ENCODE data around the gene OXGR1.

OXGR1 gene

DNA sequence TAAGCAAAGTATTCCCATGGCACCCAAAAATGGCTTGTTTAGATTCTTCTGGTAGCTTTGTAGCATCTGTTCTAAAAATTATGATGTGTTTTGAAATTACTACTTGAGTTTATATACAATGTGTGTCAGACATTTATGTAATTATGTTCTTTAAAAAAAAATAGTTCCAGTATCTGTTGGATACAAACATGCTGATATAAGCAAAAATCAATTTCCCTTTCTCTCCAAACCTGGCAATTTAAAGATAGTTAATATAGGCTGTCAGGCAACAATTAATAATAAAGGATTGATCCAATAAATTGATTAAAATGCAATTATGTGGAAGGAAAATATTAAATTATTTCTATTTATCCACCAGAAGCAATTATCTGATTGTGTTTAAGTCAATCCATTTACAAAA lies 41.7 kb downstream of the OXGR1 start:
- H3K4me2 ChIP-seq (ENCODE audit: insufficient read depth, low read length, poor library complexity, severe bottlenecking): no peak overlapping the region
- no peaks in the 10 kb centered on the region for H3K9me3 ChIP-seq (replicated peaks in 1 of 2; ENCODE audit: control insufficient read depth in 2 of 2, insufficient read depth in 1 of 2, low read depth in 1 of 2, low read length in 2 of 2)
- no peaks in the 10 kb centered on the region for H3K79me1 ChIP-seq (ENCODE audit: low read depth, low read length)
- H4K91ac ChIP-seq (ENCODE audit: low read depth, low read length, poor library complexity): no peak overlapping the region
- no peak overlapping the region for H2BK5ac ChIP-seq (ENCODE audit: low read length)
- no peak overlapping the region for H4K8ac ChIP-seq (ENCODE audit: low read depth, low read length)
- no peak overlapping the region for H3K18ac ChIP-seq (ENCODE audit: low read length)
- H3K14ac ChIP-seq (ENCODE audit: low read length): no peak overlapping the region
- no peak overlapping the region for H2BK15ac ChIP-seq (ENCODE audit: low read length)
- no peak overlapping the region for H3K23ac ChIP-seq (ENCODE audit: low read depth, low read length, poor library complexity)
- no peak overlapping the region for H3K4me3 ChIP-seq (ENCODE audit: low read length in 2 of 2)
- no peaks in the 10 kb centered on the region for H3K27me3 ChIP-seq (ENCODE audit: control insufficient read depth in 3 of 3, insufficient read depth in 3 of 3, low read depth in 1 of 3, low read length in 3 of 3)
- H2BK12ac ChIP-seq (ENCODE audit: low read length): no peak overlapping the region
- H3K9ac ChIP-seq (ENCODE audit: low read depth, low read length, poor library complexity): no peak overlapping the region
- no peak overlapping the region for H2AFZ ChIP-seq (ENCODE audit: low read length)
- peaks cover 0 to 1% of the 10 kb centered on the region in 2 donors for H3K4me1 ChIP-seq (ENCODE audit: control insufficient read depth in 2 of 2, insufficient read depth in 1 of 2, low read depth in 1 of 2, low read length in 2 of 2)
- H3K36me3 ChIP-seq (replicated peaks in 1 of 2; ENCODE audit: control insufficient read depth in 2 of 2, insufficient read depth in 2 of 2, low read length in 2 of 2): no peaks in the 10 kb centered on the region
- no peak overlapping the region for H3K4ac ChIP-seq (ENCODE audit: low read length)
- H2AK5ac ChIP-seq (ENCODE audit: low read depth, low read length): no peak overlapping the region
- no peak overlapping the region for H3K27ac ChIP-seq (replicated peaks; ENCODE audit: low read length)
- no peak overlapping the region for H2BK120ac ChIP-seq (ENCODE audit: low read depth, low read length)
- no peak for DNase-seq (ENCODE audit: low spot score)

DNA sequence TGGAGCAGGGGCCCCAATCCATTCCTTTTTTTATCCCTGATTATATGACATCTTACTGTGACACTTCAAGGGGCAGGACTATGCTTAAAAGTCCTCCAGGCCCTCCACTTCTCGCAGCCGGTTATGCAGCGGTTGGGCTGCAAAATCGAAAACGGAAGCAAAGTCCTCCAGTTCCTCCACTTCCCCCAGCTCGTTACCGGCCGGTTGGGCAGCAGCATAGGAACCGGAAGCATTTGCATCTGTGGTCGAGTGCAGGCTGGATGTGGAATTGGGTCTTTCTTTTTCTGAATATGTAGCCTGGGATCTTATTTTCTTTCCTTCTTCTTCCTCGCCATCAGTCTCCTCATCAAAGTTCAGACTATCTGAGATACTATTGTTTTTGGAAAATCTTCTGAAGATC lies 46.1 kb downstream of the OXGR1 start:
- H3K4me3 ChIP-seq (ENCODE audit: low read length in 2 of 2): no peak overlapping the region
- no peaks in the 10 kb centered on the region for H3K4me1 ChIP-seq (ENCODE audit: control insufficient read depth in 2 of 2, insufficient read depth in 1 of 2, low read depth in 1 of 2, low read length in 2 of 2)
- no peak overlapping the region for H3K27ac ChIP-seq (replicated peaks; ENCODE audit: low read length)
- no peak overlapping the region for H2AK5ac ChIP-seq (ENCODE audit: low read depth, low read length)
- no peak overlapping the region for H3K14ac ChIP-seq (ENCODE audit: low read length)
- H3K9ac ChIP-seq (ENCODE audit: low read depth, low read length, poor library complexity): no peak overlapping the region
- H2BK15ac ChIP-seq (ENCODE audit: low read length): no peak overlapping the region
- H3K18ac ChIP-seq (ENCODE audit: low read length): no peak overlapping the region
- H2BK12ac ChIP-seq (ENCODE audit: low read length): no peak overlapping the region
- H2AFZ ChIP-seq (ENCODE audit: low read length): no peak overlapping the region
- H2BK5ac ChIP-seq (ENCODE audit: low read length): no peak overlapping the region
- no peaks in the 10 kb centered on the region for H3K79me1 ChIP-seq (ENCODE audit: low read depth, low read length)
- H3K4me2 ChIP-seq (ENCODE audit: insufficient read depth, low read length, poor library complexity, severe bottlenecking): no peak overlapping the region
- no peak overlapping the region for H3K4ac ChIP-seq (ENCODE audit: low read length)
- H4K8ac ChIP-seq (ENCODE audit: low read depth, low read length): no peak overlapping the region
- no peak overlapping the region for H2BK120ac ChIP-seq (ENCODE audit: low read depth, low read length)
- DNase-seq (ENCODE audit: low spot score): no peak
- H3K23ac ChIP-seq (ENCODE audit: low read depth, low read length, poor library complexity): no peak overlapping the region
- no peaks in the 10 kb centered on the region for H3K27me3 ChIP-seq (ENCODE audit: control insufficient read depth in 3 of 3, insufficient read depth in 3 of 3, low read depth in 1 of 3, low read length in 3 of 3)
- no CpG with 5 or more reads among the region's 11 CpGs for WGBS, 2 donors (ENCODE audit: extremely low coverage in 2 of 2, insufficient read length in 2 of 2, insufficient replicate concordance in 1 of 2)
- H3K9me3 ChIP-seq (replicated peaks in 1 of 2; ENCODE audit: control insufficient read depth in 2 of 2, insufficient read depth in 1 of 2, low read depth in 1 of 2, low read length in 2 of 2): no peaks in the 10 kb centered on the region
- no peaks in the 10 kb centered on the region for H3K36me3 ChIP-seq (replicated peaks in 1 of 2; ENCODE audit: control insufficient read depth in 2 of 2, insufficient read depth in 2 of 2, low read length in 2 of 2)
- no peak overlapping the region for H4K91ac ChIP-seq (ENCODE audit: low read depth, low read length, poor library complexity)

DNA sequence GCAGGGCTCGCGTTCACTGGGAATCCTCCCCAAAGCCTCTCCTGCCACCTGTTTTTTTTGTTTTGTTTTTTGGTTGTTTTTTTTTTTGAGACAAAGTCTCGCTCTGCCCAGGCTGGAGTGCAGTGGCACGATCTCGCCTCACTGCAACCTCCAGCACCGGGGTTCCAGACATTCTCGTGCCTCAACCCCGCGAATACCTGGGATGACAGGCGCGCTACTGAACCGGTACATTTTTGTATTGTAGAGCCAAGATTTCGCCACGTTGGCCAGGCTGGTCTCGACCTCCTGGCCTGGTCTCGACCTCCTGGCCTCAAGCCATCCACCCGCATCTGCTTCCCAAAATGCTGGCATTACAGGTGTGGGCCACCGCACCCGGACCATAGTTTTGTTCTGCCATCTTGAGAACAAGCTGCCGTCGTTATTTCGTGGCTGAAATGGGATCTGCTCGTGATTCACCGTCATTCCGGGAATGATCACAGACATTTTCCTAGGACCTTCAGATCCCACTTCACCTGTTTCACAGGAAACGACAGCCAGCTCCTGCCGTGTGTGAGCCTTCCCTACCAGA lies 46.8 kb downstream of the OXGR1 start:
- H3K36me3 ChIP-seq (replicated peaks in 1 of 2; ENCODE audit: control insufficient read depth in 2 of 2, insufficient read depth in 2 of 2, low read length in 2 of 2): no peaks in the 10 kb centered on the region
- H3K4me3 ChIP-seq (ENCODE audit: low read length in 2 of 2): no peak overlapping the region
- no peak overlapping the region for H4K8ac ChIP-seq (ENCODE audit: low read depth, low read length)
- no peak overlapping the region for H3K4ac ChIP-seq (ENCODE audit: low read length)
- no peak overlapping the region for H2AFZ ChIP-seq (ENCODE audit: low read length)
- no peaks in the 10 kb centered on the region for H3K79me1 ChIP-seq (ENCODE audit: low read depth, low read length)
- no peak for DNase-seq (ENCODE audit: low spot score)
- H2BK120ac ChIP-seq (ENCODE audit: low read depth, low read length): no peak overlapping the region
- peaks cover 0 to 4% of the 10 kb centered on the region in 2 donors for H3K4me1 ChIP-seq (ENCODE audit: control insufficient read depth in 2 of 2, insufficient read depth in 1 of 2, low read depth in 1 of 2, low read length in 2 of 2)
- no peak overlapping the region for H2AK5ac ChIP-seq (ENCODE audit: low read depth, low read length)
- no peaks in the 10 kb centered on the region for H3K9me3 ChIP-seq (replicated peaks in 1 of 2; ENCODE audit: control insufficient read depth in 2 of 2, insufficient read depth in 1 of 2, low read depth in 1 of 2, low read length in 2 of 2)
- no peak overlapping the region for H2BK12ac ChIP-seq (ENCODE audit: low read length)
- H3K9ac ChIP-seq (ENCODE audit: low read depth, low read length, poor library complexity): no peak overlapping the region
- no peak overlapping the region for H3K14ac ChIP-seq (ENCODE audit: low read length)
- H3K4me2 ChIP-seq (ENCODE audit: insufficient read depth, low read length, poor library complexity, severe bottlenecking): no peak overlapping the region
- H2BK15ac ChIP-seq (ENCODE audit: low read length): no peak overlapping the region
- no peaks in the 10 kb centered on the region for H3K27me3 ChIP-seq (ENCODE audit: control insufficient read depth in 3 of 3, insufficient read depth in 3 of 3, low read depth in 1 of 3, low read length in 3 of 3)
- no CpG with 5 or more reads among the region's 27 CpGs for WGBS, 2 donors (ENCODE audit: extremely low coverage in 2 of 2, insufficient read length in 2 of 2, insufficient replicate concordance in 1 of 2)
- H3K27ac ChIP-seq (replicated peaks; ENCODE audit: low read length): no peak overlapping the region
- H4K91ac ChIP-seq (ENCODE audit: low read depth, low read length, poor library complexity): no peak overlapping the region
- peak overlapping the region; percentile 4 for H2BK5ac ChIP-seq (ENCODE audit: low read length)
- H3K23ac ChIP-seq (ENCODE audit: low read depth, low read length, poor library complexity): peak overlapping the region; percentile 8
- H3K18ac ChIP-seq (ENCODE audit: low read length): peak overlapping the region; percentile 53

DNA sequence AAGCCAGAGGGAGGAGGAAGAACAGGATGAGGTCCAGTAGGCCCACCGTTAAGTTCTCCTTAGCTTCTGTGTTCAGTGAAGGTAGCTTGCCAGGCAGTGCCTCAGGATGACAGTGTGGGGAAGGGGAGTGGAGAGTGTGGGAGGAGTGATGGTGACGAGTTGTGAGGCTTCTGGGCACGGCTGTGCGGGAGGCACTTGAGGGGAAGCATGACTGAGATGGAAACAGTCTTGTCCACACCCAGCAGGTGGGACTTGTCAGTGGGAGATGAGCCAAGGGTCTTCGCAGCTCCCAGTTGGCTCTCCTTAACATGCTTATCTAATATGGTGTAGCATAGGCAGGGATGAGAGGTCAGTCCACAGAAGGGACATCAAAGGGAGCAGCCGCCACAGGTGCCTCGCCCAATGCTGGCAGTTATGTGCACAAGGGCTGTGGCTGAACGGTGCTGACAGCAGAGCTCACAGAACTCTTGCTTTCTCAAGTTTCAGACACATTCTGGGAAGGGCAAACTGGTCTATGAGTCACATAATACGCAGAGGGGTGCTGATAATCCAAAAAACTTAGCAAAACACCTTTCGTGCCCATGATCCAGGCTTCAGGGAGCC lies 47.5 kb downstream of the OXGR1 start:
- H3K27me3 ChIP-seq (ENCODE audit: control insufficient read depth in 3 of 3, insufficient read depth in 3 of 3, low read depth in 1 of 3, low read length in 3 of 3): no peaks in the 10 kb centered on the region
- peaks cover 0 to 7% of the 10 kb centered on the region in 2 donors for H3K4me1 ChIP-seq (ENCODE audit: control insufficient read depth in 2 of 2, insufficient read depth in 1 of 2, low read depth in 1 of 2, low read length in 2 of 2)
- no peaks in the 10 kb centered on the region for H3K9me3 ChIP-seq (replicated peaks in 1 of 2; ENCODE audit: control insufficient read depth in 2 of 2, insufficient read depth in 1 of 2, low read depth in 1 of 2, low read length in 2 of 2)
- peak overlapping the region; percentile 11 for H3K18ac ChIP-seq (ENCODE audit: low read length)
- no peak overlapping the region for H2BK15ac ChIP-seq (ENCODE audit: low read length)
- H3K4me3 ChIP-seq (ENCODE audit: low read length in 2 of 2): no peak overlapping the region
- no peak overlapping the region for H3K9ac ChIP-seq (ENCODE audit: low read depth, low read length, poor library complexity)
- no peak for DNase-seq (ENCODE audit: low spot score)
- H3K14ac ChIP-seq (ENCODE audit: low read length): no peak overlapping the region
- peak overlapping the region; percentile 4 for H2BK5ac ChIP-seq (ENCODE audit: low read length)
- H3K79me1 ChIP-seq (ENCODE audit: low read depth, low read length): no peaks in the 10 kb centered on the region
- no peak overlapping the region for H3K4ac ChIP-seq (ENCODE audit: low read length)
- no peaks in the 10 kb centered on the region for H3K36me3 ChIP-seq (replicated peaks in 1 of 2; ENCODE audit: control insufficient read depth in 2 of 2, insufficient read depth in 2 of 2, low read length in 2 of 2)
- H3K23ac ChIP-seq (ENCODE audit: low read depth, low read length, poor library complexity): no peak overlapping the region
- no peak overlapping the region for H2BK12ac ChIP-seq (ENCODE audit: low read length)
- no peak overlapping the region for H3K4me2 ChIP-seq (ENCODE audit: insufficient read depth, low read length, poor library complexity, severe bottlenecking)
- no CpG with 5 or more reads among the region's 10 CpGs for WGBS, 2 donors (ENCODE audit: extremely low coverage in 2 of 2, insufficient read length in 2 of 2, insufficient replicate concordance in 1 of 2)
- no peak overlapping the region for H2BK120ac ChIP-seq (ENCODE audit: low read depth, low read length)
- no peak overlapping the region for H4K8ac ChIP-seq (ENCODE audit: low read depth, low read length)
- H3K27ac ChIP-seq (replicated peaks; ENCODE audit: low read length): no peak overlapping the region
- no peak overlapping the region for H2AK5ac ChIP-seq (ENCODE audit: low read depth, low read length)
- no peak overlapping the region for H2AFZ ChIP-seq (ENCODE audit: low read length)
- no peak overlapping the region for H4K91ac ChIP-seq (ENCODE audit: low read depth, low read length, poor library complexity)

All from neuronal stem cell (in vitro differentiated cells).